ENCODE measurements around the gene LINC01488.

DNA sequence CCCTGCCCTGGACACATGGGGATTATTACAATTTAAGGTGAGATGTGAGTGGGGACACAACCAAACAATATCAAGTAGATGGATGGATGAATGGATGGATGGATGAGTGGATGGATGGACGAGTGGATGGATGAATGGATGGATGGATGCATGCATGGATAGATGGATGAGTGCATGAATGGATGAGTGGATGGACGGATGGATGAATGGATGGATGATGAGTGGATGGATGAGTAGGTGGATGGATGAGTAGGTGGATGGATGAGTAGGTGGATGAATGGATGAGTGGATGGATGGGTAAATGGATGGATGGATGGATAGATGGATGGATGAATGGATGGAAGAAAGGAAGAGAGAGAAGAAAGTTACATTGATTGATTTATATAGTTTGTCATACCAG, 859 bp downstream of the LINC01488 start:
- TF ChIP-seq, protein P1, sequence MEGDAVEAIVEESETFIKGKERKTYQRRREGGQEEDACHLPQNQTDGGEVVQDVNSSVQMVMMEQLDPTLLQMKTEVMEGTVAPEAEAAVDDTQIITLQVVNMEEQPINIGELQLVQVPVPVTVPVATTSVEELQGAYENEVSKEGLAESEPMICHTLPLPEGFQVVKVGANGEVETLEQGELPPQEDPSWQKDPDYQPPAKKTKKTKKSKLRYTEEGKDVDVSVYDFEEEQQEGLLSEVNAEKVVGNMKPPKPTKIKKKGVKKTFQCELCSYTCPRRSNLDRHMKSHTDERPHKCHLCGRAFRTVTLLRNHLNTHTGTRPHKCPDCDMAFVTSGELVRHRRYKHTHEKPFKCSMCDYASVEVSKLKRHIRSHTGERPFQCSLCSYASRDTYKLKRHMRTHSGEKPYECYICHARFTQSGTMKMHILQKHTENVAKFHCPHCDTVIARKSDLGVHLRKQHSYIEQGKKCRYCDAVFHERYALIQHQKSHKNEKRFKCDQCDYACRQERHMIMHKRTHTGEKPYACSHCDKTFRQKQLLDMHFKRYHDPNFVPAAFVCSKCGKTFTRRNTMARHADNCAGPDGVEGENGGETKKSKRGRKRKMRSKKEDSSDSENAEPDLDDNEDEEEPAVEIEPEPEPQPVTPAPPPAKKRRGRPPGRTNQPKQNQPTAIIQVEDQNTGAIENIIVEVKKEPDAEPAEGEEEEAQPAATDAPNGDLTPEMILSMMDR (IDR thresholded peaks at IDR 0.05; ENCODE audit: insufficient read depth, low read depth, low read length), result no peak
- no peak for TF ChIP-seq EZH2 (IDR thresholded peaks at IDR 0.05; ENCODE audit: insufficient read depth, low read length)
